C4-2B (cell line): Measurements from ENCODE around the gene IZUMO4.
"Not testable (repeated sequence)": the region's sequence is repeated elsewhere in the genome, so short reads cannot be mapped to it uniquely, and the experiment has no call there.

Experiments used
- H3K27ac ChIP-seq: fragments of 450-650 bp; 2 replicates; pipeline ENCODE4 v1.5.1; 2017
- ZFX ChIP-seq: fragments of 450-650 bp; IDR thresholded peaks from 2 replicates; pipeline ENCODE4 v1.6.1; 2017
- TF ChIP-seq, protein P1 (sequence below): fragments of 450-650 bp; conservative IDR thresholded peaks from 2 replicates; pipeline ENCODE4 v1.5.1; 2017; ENCODE audit warnings: mild to moderate bottlenecking

Gene IZUMO4

DNA sequence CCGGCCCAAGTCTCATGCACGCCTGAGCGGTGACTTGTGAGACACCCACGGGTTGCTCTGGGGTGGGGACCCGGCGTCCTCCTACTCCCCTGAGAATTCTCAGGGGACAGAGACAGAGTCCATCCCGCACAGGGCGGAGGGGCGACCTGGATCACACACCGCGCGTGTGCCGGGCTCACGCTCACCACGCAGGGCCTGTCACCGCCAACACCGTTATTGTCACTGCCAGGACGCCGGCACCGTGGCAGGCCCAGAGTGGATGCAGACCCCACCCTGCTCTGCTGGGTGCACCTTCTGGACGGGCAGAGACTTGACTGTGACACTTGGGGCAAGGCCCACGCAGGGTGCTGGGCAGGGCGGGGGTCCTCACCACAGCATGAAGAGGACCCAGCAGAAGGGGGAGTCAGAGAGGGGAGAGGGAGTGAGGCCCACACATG, 16.8 kb upstream of the IZUMO4 start:
- H3K27ac ChIP-seq, result no peak overlapping the region
- no peak for TF ChIP-seq ZFX
- TF ChIP-seq, protein P1, sequence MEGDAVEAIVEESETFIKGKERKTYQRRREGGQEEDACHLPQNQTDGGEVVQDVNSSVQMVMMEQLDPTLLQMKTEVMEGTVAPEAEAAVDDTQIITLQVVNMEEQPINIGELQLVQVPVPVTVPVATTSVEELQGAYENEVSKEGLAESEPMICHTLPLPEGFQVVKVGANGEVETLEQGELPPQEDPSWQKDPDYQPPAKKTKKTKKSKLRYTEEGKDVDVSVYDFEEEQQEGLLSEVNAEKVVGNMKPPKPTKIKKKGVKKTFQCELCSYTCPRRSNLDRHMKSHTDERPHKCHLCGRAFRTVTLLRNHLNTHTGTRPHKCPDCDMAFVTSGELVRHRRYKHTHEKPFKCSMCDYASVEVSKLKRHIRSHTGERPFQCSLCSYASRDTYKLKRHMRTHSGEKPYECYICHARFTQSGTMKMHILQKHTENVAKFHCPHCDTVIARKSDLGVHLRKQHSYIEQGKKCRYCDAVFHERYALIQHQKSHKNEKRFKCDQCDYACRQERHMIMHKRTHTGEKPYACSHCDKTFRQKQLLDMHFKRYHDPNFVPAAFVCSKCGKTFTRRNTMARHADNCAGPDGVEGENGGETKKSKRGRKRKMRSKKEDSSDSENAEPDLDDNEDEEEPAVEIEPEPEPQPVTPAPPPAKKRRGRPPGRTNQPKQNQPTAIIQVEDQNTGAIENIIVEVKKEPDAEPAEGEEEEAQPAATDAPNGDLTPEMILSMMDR, result no peak

DNA sequence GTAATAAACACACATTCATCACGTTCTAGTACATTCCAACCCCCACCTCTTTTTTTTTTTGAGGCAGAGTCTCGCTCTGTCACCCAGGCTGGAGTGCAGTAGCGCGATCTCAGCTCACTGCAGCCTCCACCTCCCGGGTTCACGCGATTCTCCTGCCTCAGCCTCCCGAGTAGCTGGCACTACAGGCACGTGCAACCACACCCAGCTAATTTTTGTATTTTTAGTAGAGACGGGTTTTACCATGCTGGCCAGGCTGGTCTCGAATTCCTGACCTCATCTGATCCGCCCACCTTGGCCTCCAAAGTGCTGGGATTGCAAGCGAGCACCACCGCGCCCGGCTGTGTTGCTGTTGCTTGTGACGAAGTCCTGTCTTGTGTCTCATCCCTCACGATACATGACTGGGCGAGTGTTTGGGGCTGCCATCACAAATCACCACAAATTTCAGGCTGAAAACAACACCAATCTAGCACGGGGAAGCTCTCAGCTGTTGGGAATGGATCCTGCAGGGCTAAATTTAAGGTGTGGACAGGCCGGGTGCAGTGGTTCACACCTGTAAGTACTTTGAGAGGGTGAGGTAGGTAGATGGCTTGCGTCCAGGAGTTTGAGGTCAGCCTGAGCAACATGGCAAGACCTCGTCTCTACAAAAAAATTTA, 16.3 kb upstream of the IZUMO4 start:
- TF ChIP-seq, protein P1, result no peak
- no peak for TF ChIP-seq ZFX
- no peak overlapping the region for H3K27ac ChIP-seq

DNA sequence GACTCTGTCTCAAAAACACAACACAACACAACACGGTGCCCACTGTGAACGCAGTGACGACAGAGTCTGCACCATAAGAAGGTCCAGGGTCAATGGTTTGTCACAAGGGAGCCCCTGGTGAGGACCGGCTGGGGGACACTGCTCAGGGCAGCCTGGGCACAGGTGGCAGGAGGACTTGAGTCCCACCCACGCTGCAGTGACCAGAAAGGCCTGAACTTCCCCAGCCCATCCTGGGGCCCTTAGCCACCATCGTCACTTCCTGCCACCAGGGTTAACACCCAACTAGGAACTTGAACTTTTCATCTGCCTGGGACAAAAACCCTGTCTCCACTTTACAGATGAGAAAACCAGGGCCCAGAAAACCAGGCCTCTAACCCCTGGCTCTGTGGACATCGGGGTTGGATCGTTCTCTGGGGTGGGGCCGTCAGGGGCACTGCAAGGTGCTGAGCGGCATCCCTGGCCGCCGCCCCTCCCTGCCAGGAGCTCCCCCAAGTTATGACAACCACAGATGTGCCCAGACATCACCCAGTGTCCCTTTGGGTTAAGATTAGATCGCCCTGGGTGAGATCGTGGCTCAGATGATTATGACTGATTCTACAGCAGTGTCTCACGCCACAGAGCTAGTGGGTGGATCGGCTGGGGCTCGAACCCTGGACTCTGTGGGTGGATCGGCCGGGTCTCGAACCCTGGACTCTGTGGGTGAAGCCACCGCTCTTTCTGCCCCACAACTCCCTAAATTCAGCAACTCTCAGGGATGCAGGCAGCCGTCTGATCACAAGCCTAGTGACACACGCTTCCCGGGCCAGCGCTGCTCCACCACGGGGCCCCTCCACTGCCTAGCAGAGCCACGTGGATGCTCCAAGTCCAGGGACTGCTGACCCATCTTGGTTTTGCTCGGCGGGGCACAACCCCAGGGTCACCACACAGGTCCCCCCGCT, 14.6 kb upstream of the IZUMO4 start:
- TF ChIP-seq, protein P1, result no peak
- TF ChIP-seq ZFX, result no peak
- no peak overlapping the region for H3K27ac ChIP-seq

DNA sequence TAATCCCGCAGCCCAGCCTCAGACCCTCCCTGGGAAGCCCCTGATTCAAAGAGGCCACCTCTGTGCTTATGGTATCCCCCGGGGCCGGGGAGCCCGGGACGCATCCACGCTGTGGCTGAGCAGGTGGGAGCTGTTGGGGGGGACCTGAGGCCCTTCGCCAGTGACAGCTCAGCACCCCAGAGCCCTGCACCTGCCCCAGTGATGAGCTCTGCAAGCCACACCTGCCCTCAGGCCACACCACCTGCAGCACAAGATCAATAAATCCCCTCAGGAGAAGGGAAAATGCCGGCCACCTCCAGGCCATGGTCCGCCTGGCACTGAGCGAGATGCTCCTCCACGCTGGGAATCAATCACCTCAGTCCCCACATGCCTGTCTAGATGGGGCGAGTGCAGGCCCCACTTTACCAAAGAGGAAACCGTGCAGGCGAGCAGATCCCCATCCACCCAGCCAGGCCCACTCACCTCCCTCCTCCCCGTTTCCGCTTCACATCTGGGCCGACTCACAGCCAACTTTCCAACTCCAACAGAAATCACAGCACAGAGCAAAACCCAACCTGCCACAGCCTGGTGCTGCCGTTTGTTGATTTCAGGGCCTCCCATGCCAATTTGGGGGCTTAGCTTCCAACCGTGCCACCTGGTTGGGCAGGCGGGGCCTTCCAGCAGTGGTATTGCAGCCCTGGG, 13.4 kb upstream of the IZUMO4 start:
- TF ChIP-seq, protein P1, result no peak
- TF ChIP-seq ZFX, result no peak
- peak overlapping the region; percentile 51 for H3K27ac ChIP-seq

DNA sequence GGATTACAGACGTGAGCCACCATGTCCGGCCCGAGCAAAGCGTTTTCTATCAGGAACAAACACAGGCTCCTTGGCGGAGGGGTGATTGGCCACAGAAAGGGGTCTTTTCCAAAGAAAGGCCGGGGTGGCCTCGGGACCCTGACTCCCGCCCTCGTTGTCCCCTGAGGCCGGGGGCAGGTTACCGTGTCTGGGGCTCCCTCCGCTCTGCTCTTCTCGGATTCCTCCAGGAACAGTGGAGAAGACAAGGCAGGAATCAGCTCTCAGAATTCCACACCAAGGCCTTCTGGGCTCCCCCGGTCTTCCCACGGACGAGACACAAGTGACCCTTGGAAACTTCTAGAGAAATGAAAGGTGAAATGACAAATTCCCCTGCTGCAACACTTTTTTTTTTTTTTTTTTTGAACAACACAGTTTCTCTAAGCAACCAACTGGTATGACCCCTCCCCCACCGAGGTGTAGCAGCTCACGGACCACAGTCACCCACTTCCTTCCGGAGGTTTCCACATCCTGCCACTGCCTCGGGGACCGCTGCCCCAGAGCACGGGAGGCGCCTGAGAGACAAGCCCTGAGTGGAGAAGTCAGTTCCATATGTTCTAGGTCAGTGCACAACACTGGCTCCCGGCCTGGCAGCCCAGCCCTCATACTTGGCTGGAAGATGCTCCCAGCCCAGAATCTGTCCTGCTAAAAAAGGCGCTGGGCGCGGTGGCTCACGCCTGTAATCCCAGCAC, 11.6 kb upstream of the IZUMO4 start:
- no peak for TF ChIP-seq ZFX
- TF ChIP-seq, protein P1, result no peak
- no peak overlapping the region; the same call in 1 of the 2 replicates for H3K27ac ChIP-seq

DNA sequence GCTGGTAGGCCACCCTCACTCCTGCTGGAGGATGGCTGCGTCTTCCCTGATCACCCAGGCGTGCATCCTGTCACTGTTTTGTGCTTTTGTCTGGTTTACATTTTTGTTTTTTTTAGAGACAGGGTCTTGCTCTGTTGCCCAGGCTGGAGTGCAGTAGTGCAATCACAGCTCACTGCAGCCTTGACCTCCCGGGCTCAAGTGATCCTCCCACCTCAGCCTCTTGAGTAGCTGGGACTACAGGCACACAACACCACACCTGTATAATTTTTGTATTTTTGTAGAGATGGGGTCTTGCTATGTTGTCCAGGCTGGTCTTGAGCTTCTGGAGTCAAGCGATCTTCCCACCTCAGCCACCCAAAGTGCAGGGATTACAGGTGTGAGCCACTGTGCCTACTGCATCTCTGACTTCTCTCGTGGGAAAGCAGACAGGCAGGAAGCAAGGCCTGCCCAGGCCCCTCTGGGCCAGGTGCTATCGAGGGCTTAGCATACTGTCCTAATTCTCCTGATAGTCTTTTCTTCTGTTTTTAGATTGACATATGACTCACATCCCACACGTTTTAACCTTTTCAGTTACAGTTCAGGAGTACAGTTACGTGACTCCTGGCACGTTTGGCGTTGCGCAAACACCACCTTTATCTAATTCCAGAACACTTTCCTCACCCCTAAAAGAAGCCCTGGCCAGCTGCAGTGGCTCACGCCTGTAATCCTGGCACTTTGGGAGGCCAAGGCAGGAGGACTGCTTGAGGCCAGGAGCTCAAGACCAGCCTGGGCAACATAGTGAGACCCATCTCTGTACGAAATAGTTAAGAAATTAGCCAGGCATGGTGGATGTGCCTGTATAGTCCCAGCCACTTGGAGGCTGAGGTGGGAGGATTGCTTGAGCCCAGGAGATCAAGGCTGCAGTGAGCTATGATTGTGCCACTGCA, 9.8 kb upstream of the IZUMO4 start:
- H3K27ac ChIP-seq, result not testable (repeated sequence)
